Glutamatergic neuron (in vitro differentiated cells): Measurements from ENCODE around the gene RNF126. TPM values are rescaled to one million over a fixed set of nuclear protein-coding genes. Genes with fewer than 3 reads are reported as not detected.

Experiments used
- DNase-seq: peaks from one replicate; pipeline ENCODE4 v3.0.0; 2022
- H3K27ac Mint-ChIP-seq: one replicate; pipeline ENCODE4 v1.8.0; 2020; ENCODE audit warnings: mild to moderate bottlenecking, mixed read lengths, inconsistent platforms; ENCODE audit not compliant: unreplicated experiment
- H3K27me3 Mint-ChIP-seq: one replicate; pipeline ENCODE4 v1.8.0; 2020; ENCODE audit warnings: mild to moderate bottlenecking, moderate library complexity, mixed read lengths, inconsistent platforms; ENCODE audit not compliant: unreplicated experiment
- H3K36me3 Mint-ChIP-seq: one replicate; pipeline ENCODE4 v1.8.0; 2020; ENCODE audit warnings: mild to moderate bottlenecking, mixed read lengths, inconsistent platforms; ENCODE audit not compliant: unreplicated experiment
- H3K4me1 Mint-ChIP-seq: one replicate; pipeline ENCODE4 v1.8.0; 2020; ENCODE audit warnings: mild to moderate bottlenecking, low read depth, mixed read lengths, inconsistent platforms; ENCODE audit not compliant: unreplicated experiment
- H3K4me3 Mint-ChIP-seq: one replicate; pipeline ENCODE4 v1.8.0; 2020; ENCODE audit warnings: mild to moderate bottlenecking, mixed read lengths, inconsistent platforms; ENCODE audit not compliant: unreplicated experiment
- H3K9me3 Mint-ChIP-seq: one replicate; pipeline ENCODE4 v1.8.0; 2020; ENCODE audit warnings: mild to moderate bottlenecking, moderate library complexity, mixed read lengths, inconsistent platforms; ENCODE audit not compliant: unreplicated experiment
- CTCF ChIP-seq: fragments of 200-600 bp; sonication (generic); IDR thresholded peaks from one replicate; pipeline ENCODE4 v1.5.0; 2021; ENCODE audit not compliant: partially characterized antibody, unreplicated experiment
- total RNA-seq: library from RNA; stranded (reverse); fragmentation: NEBNext Ultra II Directional; extraction: Animal tissue kit (Norgen Biotek cat#: 25700); gene quantifications from one replicate; pipeline ENCODE4 v1.2.1, GENCODE V29; 2021; ENCODE audit not compliant: unreplicated experiment

Gene RNF126
- total RNA-seq, 1 donor from 2014 or later = 51.7 TPM

GRCh38 chr19:619286-620002 lies 43.6 kb downstream of the RNF126 start:
- Mint-ChIP-seq H3K4me3 (no peak overlapping the region), H3K27ac (no peak overlapping the region), H3K9me3 (peaks cover 8% of the 10 kb centered on the region), H3K36me3 (no peaks in the 10 kb centered on the region), H3K27me3 (peaks cover 14% of the 10 kb centered on the region), H3K4me1 (no peaks in the 10 kb centered on the region)
- TF ChIP-seq CTCF = no peak
- DNase-seq = no peak

GRCh38 chr19:618674-619285 lies 44.2 kb downstream of the RNF126 start:
- Mint-ChIP-seq H3K4me3 (no peak overlapping the region), H3K27ac (no peak overlapping the region), H3K36me3 (no peaks in the 10 kb centered on the region), H3K9me3 (peaks cover 9% of the 10 kb centered on the region), H3K4me1 (no peaks in the 10 kb centered on the region), H3K27me3 (peaks cover 8% of the 10 kb centered on the region)
- no peak for TF ChIP-seq CTCF
- DNase-seq = no peak

- DNase-seq = no peak
- no peaks in the 10 kb centered on the region for H3K36me3 Mint-ChIP-seq
- no peak overlapping the region for H3K4me3 Mint-ChIP-seq
- H3K27ac Mint-ChIP-seq = no peak overlapping the region
- no peaks in the 10 kb centered on the region for H3K4me1 Mint-ChIP-seq
- peaks cover 9% of the 10 kb centered on the region for H3K9me3 Mint-ChIP-seq
- no peak for TF ChIP-seq CTCF
- H3K27me3 Mint-ChIP-seq = peaks cover 6% of the 10 kb centered on the region
These were observed 44.8 kb downstream of the RNF126 start for GRCh38 chr19:618247-618619.

GRCh38 chr19:617551-618246 lies 45.3 kb downstream of the RNF126 start:
- Mint-ChIP-seq H3K27ac (no peak overlapping the region), H3K27me3 (peaks cover 6% of the 10 kb centered on the region), H3K4me1 (no peaks in the 10 kb centered on the region), H3K4me3 (no peak overlapping the region), H3K36me3 (no peaks in the 10 kb centered on the region), H3K9me3 (peaks cover 9% of the 10 kb centered on the region)
- TF ChIP-seq CTCF = no peak
- no peak for DNase-seq
